Inflammatory macrophage treated with lipopolysaccharide for 4 hours (primary cell): ENCODE measurements around the gene CSF3.
A peak's percentile ranks its signal among the peaks of the same experiment; 100 is the strongest.
"Not testable (repeated sequence)": the region's sequence is repeated elsewhere in the genome, so short reads cannot be mapped to it uniquely, and the experiment has no call there.

Experiments
- DNase-seq: peaks from one replicate; pipeline ENCODE4 v3.0.0-alpha.2; 2020

The CSF3 gene

GRCh38 chr17:39999067-39999466 lies 16.2 kb upstream of the CSF3 start:
- no peak for DNase-seq

GRCh38 chr17:40000161-40000560 lies 15.1 kb upstream of the CSF3 start:
- no peak for DNase-seq

DNA sequence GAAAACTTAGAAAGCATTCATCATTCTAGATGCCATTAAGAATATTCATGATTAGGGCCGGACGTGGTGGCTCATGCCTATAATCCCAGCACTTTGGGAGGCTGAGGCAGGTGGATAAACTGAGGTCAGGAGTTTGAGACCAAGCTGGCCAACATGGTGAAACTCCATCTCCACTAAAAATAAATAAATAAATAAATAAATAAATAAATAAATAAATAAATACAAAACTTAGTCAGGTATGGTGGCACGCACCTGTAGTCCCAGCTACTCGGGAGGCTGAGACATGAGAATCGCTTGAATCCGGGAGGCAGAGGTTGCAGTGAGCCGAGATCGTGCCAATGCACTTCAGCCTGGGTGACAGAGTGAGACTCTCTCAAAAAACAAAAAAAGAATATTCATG lies 13.9 kb upstream of the CSF3 start:
- not testable (repeated sequence) for DNase-seq

- no peak for DNase-seq
Observed at GRCh38 chr17:40004072-40004471, 11.2 kb upstream of the CSF3 start.

- no peak for DNase-seq
Observed at GRCh38 chr17:40004712-40005111, 10.5 kb upstream of the CSF3 start.

GRCh38 chr17:40005520-40005919 lies 9.7 kb upstream of the CSF3 start:
- no peak for DNase-seq

DNA sequence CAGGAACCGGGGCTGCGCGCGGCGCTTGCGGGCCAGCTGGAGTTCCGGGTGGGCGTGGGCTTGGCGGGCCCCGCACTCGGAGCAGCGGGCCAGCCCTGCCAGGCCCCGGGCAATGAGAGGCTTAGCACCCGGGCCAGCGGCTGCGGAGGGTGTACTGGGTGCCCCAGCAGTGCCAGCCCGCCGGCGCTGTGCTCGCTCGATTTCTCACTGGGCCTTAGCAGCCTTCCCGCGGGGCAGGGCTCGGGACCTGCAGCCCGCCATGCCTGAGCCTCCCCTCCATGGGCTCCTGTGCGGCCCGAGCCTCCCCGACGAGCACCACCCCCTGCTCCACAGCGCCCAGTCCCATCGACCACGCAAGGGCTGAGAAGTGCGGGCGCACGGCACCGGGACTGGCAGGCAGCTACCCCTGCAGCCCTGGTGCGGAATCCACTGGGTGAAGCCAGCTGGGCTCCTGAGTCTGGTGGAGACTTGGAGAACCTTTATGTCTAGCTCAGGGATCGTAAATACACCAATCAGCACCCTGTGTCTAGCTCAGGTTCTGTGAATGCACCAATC lies 4.2 kb upstream of the CSF3 start:
- DNase-seq: not testable (repeated sequence)

- not testable (repeated sequence) for DNase-seq
Observed at GRCh38 chr17:40012017-40012647, 3.1 kb upstream of the CSF3 start.

DNA sequence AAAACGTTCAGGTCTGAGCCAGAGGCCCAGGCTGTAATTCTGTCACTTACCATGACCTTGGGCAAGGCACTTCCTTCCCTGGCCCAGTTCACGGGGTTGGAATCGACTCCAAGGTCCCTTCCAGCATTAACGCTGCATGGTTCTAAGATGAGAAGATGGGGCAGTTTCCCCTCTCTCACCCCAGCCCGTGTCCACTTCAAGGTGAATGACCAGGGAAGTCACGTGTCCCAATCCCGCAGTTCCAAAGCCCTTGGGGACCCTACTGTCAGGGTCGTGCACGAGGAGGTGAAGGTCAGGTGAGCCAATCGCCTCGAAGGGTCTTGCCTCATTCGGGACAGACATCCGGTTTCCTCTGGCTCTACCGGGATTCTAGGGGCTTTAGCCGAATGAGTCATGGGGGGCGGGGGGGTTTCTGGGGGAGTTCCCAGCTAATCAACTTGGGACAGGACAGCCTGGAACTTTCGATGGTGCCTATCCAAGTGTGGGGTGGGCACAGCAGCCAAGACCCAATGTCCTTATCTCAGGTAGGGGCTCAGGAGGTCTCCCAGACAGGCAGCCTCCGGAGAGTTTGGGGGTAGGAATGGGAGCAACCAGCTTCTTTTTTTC lies 762 bp upstream of the CSF3 start:
- DNase-seq: peak; percentile 28

GRCh38 chr17:40015998-40016985 lies 1.1 kb downstream of the CSF3 start:
- peak; percentile 10 for DNase-seq

DNA sequence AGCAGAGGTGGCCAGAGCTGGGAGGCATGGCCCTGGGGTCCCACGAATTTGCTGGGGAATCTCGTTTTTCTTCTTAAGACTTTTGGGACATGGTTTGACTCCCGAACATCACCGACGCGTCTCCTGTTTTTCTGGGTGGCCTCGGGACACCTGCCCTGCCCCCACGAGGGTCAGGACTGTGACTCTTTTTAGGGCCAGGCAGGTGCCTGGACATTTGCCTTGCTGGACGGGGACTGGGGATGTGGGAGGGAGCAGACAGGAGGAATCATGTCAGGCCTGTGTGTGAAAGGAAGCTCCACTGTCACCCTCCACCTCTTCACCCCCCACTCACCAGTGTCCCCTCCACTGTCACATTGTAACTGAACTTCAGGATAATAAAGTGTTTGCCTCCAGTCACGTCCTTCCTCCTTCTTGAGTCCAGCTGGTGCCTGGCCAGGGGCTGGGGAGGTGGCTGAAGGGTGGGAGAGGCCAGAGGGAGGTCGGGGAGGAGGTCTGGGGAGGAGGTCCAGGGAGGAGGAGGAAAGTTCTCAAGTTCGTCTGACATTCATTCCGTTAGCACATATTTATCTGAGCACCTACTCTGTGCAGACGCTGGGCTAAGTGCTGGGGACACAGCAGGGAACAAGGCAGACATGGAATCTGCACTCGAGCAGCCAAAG lies 2.3 kb downstream of the CSF3 start:
- DNase-seq: no peak

DNA sequence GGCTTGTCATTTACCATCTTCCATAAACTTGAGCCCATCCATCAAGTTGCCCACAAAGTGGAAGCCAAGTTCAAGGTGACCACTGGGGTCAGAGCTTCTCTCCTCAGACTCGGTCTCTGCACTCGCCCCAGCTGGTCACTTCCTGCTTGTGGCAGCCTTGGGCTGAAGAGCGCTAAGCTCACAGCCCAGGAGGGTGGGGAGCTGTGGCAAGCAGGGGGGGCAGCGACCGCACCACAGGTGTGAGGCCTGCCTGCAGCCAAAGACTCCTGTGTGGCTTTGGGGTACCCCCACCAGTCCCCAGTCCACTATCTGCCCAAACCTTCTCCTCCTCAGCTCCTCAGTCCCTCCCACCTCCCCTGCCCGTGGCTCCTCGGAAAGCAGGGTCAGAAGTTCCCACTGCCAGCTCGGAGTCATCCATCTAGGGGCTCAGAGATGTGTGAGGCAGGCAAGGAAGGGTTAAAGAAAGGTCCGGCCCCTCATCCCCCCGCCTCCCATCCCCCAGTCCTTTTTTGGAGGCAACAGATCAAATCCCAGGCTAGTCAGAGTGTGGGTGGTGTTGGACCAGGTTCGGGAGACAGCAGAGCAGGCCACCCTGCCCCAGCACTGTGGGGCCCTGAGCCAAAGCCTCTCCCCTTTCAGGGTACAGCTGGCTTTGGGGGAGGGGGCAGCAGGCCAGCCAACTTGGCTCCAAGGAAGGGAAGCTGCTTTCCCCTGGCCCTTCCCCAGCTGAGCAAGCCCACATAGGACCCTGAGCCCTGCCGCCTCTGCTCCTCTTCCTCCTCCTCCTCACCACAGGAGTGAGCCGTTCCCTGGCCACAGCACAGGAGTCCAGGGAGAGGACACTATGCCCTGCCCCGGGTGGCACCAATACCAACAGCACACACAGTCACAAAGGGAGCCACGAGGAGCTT lies 3.2 kb downstream of the CSF3 start:
- DNase-seq: no peak

GRCh38 chr17:40019140-40019991 lies 4.1 kb downstream of the CSF3 start:
- no peak for DNase-seq

DNA sequence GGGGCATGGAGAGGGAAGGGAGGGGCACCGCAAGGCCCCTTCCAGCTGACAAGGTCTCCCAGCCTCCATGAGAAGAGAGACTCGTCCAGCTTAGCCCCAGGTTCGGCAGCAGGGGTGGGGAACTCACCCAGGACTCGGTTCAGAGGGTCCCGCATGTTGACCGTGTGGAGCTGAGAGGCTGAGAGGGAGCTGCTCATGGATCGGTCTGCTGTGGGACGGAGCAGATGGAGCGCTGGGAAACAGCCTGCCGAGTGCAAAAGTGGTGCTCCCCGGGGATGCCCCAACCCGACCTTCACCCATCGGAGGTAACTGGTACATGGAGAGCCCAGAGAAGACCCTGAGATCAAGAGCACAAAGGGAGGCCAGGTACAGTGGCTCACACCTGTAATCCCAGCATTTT lies 4.9 kb downstream of the CSF3 start:
- DNase-seq: no peak

GRCh38 chr17:40021451-40021971 lies 6.3 kb downstream of the CSF3 start:
- DNase-seq: no peak

DNA sequence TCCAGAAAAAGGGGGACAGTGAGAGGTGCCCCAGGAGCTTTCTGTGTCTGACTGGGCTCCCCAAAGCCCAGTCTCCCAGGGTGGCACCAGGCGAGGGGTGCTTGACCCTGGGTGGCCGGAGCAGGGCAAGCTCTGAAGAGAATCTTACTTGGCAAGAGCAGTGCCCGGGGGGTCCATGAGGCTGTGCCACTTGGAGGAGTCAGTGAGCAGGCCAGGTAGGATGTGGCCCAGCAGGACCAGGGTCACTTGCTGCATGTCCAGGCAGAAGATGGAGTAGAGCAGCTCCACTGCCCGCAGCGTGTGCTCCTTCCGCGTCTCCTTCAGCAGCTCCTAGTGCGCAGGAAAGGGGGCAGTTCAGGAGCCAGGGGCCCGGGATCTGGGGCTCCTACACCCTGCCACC lies 7.3 kb downstream of the CSF3 start:
- DNase-seq: no peak

GRCh38 chr17:40022961-40023541 lies 7.8 kb downstream of the CSF3 start:
- no peak for DNase-seq

DNA sequence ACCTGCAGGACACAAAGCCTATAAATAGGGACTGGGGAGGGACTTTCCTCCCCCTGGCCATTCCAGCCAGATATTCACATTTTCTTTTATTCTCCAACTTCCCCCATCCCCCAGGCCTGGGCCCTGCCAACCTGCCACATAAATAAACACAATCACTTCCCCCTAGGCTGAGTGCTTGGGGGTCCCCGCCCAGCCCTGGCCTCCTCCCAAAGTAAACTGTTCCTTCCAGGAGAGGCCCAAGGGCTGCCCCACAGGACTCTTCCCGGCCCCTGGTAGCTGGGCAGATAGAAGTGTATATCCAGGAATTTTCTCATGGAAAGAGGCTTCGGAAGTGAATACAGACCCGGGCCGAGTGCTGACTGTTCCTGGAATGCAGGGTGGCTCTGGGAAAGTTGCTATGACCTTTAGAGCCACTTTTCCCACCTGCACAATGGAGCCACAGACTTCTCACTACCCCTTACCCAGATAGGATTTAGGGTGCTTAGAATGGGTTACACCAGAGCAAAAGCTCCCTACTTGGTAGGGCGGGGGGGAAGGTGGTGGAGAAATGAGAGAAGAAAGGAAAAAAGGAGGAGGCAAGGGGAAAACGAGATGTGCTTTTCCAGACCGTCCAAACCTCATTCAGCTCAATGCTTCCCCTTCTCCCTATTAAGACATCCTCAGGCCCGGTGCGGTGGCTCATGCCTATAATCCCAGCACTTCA lies 8.5 kb downstream of the CSF3 start:
- no peak for DNase-seq

DNA sequence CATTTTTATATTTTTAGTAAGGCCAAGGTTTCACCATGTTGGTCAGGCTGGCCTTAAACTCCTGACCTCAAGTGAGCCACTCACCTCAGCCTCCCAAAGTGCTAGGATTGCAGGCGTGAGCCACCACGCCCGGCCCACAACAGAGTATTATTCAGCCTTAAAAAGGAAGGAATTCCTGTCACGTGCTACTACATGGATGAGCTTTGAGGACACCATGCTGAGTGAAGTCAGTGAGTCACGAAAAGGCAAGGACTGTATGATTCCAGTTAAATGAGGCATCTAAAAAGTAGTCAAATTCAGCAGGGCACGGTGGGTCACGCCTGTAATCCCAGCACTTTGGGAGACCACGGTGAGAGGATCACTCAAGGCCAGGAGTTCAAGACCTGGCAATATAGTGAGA lies 9.7 kb downstream of the CSF3 start:
- no peak for DNase-seq

- DNase-seq: no peak
Observed at GRCh38 chr17:40025559-40025958, 10.3 kb downstream of the CSF3 start.
